Ovary (tissue), 3 donors: Measurements from ENCODE around the gene PRKD2.

Experiments used
- CTCF ChIP-seq, 3 donors: fragments of 450-650 bp in 2 of 3; fragments of 200-600 bp in 1 of 3; IDR thresholded peaks; one replicate each; pipeline versions ENCODE4 v1.5.1 to v1.8.0; 2016 to 2022; ENCODE audit warnings: antibody characterized with exemption in 3 of 3, mild to moderate bottlenecking in 1 of 3
- POLR2A ChIP-seq: fragments of 450-650 bp; IDR thresholded peaks from one replicate; pipeline ENCODE4 v1.6.1; 2017; ENCODE audit warnings: antibody characterized with exemption, mild to moderate bottlenecking, moderate library complexity
- donor health status: DM: no; HTN: no; CAD: no.

DNA sequence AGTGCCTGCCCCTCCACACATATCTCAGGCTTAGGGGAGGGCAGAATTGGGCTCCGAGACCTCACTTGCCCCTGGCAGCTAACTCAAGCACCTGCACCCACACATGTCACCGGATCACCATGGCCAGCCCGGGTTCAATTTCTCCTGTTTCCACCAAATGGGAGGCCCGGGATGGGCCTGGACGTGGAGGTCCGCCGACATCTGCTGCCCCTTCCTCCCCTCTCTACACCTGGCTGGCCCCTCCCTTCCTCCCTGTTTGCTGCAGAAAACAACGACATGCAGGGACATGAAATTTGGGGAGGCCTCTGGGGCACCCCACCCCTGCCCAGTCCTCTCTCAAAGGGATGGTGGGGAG, 1.3 kb downstream of the PRKD2 start:
- TF ChIP-seq CTCF (IDR thresholded peaks at IDR 0.05) (no peak), POLR2A (no peak)
